T-helper 17 cell (primary cell): ENCODE measurements around the gene ELP4. TPM values are rescaled to one million over a fixed set of nuclear protein-coding genes. Genes with fewer than 3 reads are reported as not detected.

Experiments
- ATAC-seq: fragments of 150-1000 bp; cut with Tn5 transposase; 2 replicates; pipeline ENCODE4 v1.10.0; 2021; ENCODE audit warnings: mild to moderate bottlenecking, moderate library complexity
- DNase-seq, 3 donors: peaks; one replicate each; pipeline versions ENCODE4 v3.0.0 to v3.0.0-alpha.2; 2020 to 2021
- H3K9me3 ChIP-seq: one replicate; pipeline ENCODE4 v1.7.0; 2013; ENCODE audit warnings: low read length, mild to moderate bottlenecking; ENCODE audit not compliant: control insufficient read depth, poor library complexity, severe bottlenecking
- H3K27ac Mint-ChIP-seq: one replicate; pipeline ENCODE4 v1.8.0; 2022; ENCODE audit warnings: mild to moderate bottlenecking, moderate library complexity, mixed read lengths
- H3K27me3 Mint-ChIP-seq: one replicate; pipeline ENCODE4 v1.8.0; 2022; ENCODE audit warnings: mixed read lengths
- H3K36me3 Mint-ChIP-seq: one replicate; pipeline ENCODE4 v1.8.0; 2022; ENCODE audit warnings: low read depth, mixed read lengths
- H3K4me1 Mint-ChIP-seq: one replicate; pipeline ENCODE4 v1.8.0; 2022; ENCODE audit warnings: mild to moderate bottlenecking, mixed read lengths
- H3K4me3 Mint-ChIP-seq: one replicate; pipeline ENCODE4 v1.8.0; 2022; ENCODE audit warnings: mild to moderate bottlenecking, moderate library complexity, mixed read lengths
- total RNA-seq, 4 donors: library from RNA in 2 of 4; stranded (reverse) in 2 of 4; gene quantifications; one replicate each; pipeline ENCODE4 v1.2.3 and lab custom pipeline; 2022 to 2026

Gene ELP4
- total RNA-seq, 2 donors from 2014 or later: 17.4 to 17.8 TPM

DNA sequence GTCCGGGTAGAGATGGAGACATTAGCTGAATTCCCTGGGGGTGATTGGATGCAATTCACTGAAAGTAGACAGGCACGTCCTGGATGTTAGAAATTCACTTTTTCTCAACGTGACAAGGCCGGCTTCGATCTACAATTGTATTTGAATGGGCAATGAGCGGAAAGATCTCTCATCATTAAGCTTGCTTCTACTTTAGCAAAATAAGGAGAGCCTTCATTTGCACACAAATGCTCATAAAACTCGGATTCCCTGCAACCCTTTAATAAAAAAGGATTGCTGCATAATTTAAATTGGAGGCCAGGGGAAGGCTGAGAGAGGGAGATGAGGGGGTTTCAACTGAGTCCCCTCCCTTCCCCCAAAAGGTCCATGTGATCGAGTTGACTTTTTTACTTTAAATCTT, 312.2 kb downstream of the ELP4 start:
- Mint-ChIP-seq H3K27me3 (peaks cover 79% of the 10 kb centered on the region), H3K36me3 (peaks cover 3% of the 10 kb centered on the region), H3K4me1 (peaks cover 13% of the 10 kb centered on the region), H3K27ac (no peak overlapping the region), H3K4me3 (no peak overlapping the region)
- no peak for ATAC-seq
- peaks cover 8% of the 10 kb centered on the region for H3K9me3 ChIP-seq
- DNase-seq: no peak

DNA sequence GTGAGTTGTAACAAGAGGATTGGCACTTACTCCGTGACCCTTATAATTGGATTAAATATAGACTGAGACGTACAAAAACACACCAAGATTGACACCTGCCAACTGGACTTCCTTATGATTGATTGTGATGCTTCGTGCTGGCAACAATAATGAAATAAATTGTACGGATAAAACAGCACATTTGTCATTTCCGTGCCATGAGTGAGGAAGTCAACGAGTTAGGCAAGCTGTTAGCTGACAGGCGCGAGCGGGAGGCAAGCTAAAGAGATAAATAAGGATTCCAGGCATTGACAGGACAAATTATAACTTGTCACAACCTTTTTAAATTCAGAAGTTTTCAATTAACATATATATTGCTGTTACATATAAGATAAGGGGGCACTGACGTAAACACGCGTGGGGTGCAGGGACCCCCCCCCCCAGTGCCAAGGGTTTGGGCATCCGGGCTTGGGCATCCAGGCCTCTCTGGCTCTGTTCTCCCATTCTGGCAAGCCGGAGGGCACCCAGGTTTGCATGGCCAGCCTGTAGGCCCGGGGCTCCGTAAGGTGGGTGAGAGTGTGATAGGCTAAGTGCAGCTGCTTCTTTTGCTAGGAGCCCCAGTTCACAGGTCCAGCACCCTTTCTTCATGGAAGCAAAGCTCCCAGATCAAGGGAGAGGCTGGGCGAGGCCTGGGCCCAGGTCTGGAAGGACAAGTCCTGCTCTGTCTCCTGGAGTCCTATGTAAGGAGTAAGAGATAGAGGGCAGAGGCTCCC, 312.8 kb downstream of the ELP4 start:
- H3K27me3 Mint-ChIP-seq: peaks cover 79% of the 10 kb centered on the region

DNA sequence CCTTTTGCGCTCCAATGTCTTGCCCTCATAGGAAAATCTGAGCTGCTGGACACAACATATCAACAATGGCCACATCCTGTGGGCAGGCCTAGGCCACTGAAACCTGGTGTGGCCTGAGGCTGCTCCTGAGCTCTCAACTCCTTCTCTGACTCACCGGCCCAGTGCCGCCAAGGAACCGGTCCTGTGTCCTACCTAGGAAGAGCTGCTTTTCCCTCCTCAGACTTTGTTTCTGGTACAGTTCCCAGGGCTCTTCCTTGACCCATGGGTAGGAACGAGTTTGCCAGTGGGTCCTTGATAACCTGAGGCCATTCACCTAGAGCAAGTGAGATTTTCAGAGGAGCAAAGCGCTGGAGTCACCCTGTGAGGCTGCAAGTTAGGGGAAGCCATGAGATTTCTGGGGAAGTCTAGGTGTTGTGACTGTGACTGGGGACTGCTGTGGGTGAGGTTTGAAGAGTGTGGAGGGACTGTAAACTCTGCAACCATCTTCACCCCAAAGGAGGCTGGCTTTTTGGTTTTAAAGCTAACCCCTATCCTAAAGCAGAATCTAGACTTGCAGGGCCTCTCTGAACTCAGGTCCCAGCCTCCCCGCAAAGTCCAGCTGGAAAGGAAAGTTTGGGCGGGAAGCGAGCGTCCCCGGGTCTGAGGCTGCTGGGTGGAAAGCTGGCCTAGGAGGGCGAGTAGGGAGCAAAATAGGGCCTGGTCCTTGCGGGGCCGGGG, 313.5 kb downstream of the ELP4 start:
- peaks cover 13% of the 10 kb centered on the region for H3K4me1 Mint-ChIP-seq
- no peak for DNase-seq

More for the DNA sequence above, 312.8 kb downstream of the ELP4 start:
- no peak for DNase-seq
- no peak for ATAC-seq
- Mint-ChIP-seq H3K4me3 (no peak overlapping the region), H3K27ac (no peak overlapping the region), H3K36me3 (peaks cover 3% of the 10 kb centered on the region), H3K4me1 (peaks cover 12% of the 10 kb centered on the region)
- peaks cover 8% of the 10 kb centered on the region for H3K9me3 ChIP-seq

DNA sequence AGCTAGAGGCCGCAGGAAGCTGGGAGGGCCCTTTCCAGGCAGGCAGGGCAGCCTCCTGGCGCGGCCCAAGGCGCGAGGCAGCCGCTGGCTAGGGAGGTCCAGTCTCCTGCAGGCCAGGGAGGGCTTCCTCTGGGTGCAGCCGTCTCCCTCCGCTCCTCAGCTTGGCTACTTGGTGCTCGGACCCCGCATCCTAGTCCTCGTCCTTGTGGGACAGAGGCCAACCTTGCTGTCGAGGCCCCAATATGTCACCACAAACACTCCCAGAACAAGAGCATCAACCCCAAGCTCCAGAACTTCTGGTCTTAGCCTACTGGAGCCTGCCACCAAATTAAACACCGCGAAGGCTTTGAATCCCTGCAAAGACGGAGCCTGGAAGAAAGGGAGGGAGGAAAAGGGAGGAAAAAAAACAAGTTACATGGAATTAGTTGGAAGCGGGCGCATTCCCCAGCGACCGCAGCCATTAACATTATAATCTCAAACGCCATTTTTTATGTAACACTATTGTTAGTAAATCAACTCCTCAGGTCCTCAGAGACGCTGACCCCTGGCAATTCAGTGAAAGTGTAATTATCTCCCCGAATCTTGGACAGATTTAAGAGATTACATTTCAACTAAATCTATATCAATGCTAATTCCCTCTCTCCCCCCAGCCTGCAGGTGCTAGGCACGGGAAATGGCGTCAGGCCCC, 314.2 kb downstream of the ELP4 start:
- peak overlapping the region; percentile 56 for H3K27ac Mint-ChIP-seq
- H3K36me3 Mint-ChIP-seq: peaks cover 3% of the 10 kb centered on the region
- H3K4me3 Mint-ChIP-seq: no peak overlapping the region
- peaks cover 13% of the 10 kb centered on the region for H3K4me1 Mint-ChIP-seq
- peaks cover 82% of the 10 kb centered on the region for H3K27me3 Mint-ChIP-seq
- peaks cover 8% of the 10 kb centered on the region for H3K9me3 ChIP-seq
- DNase-seq (no peak), ATAC-seq (no peak)

More for the DNA sequence above, 313.5 kb downstream of the ELP4 start:
- no peak overlapping the region for H3K4me3 Mint-ChIP-seq
- no peak overlapping the region for H3K27ac Mint-ChIP-seq
- ATAC-seq: no peak
- peaks cover 3% of the 10 kb centered on the region for H3K36me3 Mint-ChIP-seq
- H3K9me3 ChIP-seq: peaks cover 8% of the 10 kb centered on the region
- H3K27me3 Mint-ChIP-seq: peaks cover 85% of the 10 kb centered on the region

DNA sequence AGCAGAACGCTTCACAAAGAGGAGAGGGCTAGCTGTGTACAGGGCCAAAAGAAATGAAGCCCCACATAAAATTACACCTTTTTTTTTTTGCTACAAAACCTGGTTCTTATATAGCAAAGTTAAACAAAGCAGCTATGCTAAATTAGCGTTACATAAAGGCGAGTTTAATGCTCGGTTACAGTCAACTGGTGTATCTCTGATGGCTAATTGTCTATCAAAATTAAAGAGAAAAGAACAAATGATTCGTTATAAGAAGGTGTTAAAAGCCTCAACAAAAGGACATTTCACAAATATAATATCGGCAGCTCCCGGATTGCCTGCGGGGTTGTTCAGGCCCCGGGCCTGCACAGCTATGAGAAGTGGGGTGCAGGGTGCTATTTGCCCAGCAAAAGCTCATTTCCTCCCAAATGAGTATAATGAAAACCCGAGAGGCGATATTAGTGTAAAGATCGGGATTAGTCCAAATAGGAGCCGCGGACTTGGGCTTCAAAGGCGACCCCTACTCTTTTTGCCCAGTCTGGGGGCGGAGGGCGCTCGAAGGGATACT, 314.8 kb downstream of the ELP4 start:
- H3K36me3 Mint-ChIP-seq: peaks cover 3% of the 10 kb centered on the region
- H3K4me1 Mint-ChIP-seq: peaks cover 13% of the 10 kb centered on the region
- peaks cover 8% of the 10 kb centered on the region for H3K9me3 ChIP-seq
- DNase-seq (no peak), ATAC-seq (no peak)
- peak overlapping the region; percentile 56 for H3K27ac Mint-ChIP-seq
- H3K4me3 Mint-ChIP-seq: peak overlapping the region; percentile 31
- peaks cover 87% of the 10 kb centered on the region for H3K27me3 Mint-ChIP-seq

DNA sequence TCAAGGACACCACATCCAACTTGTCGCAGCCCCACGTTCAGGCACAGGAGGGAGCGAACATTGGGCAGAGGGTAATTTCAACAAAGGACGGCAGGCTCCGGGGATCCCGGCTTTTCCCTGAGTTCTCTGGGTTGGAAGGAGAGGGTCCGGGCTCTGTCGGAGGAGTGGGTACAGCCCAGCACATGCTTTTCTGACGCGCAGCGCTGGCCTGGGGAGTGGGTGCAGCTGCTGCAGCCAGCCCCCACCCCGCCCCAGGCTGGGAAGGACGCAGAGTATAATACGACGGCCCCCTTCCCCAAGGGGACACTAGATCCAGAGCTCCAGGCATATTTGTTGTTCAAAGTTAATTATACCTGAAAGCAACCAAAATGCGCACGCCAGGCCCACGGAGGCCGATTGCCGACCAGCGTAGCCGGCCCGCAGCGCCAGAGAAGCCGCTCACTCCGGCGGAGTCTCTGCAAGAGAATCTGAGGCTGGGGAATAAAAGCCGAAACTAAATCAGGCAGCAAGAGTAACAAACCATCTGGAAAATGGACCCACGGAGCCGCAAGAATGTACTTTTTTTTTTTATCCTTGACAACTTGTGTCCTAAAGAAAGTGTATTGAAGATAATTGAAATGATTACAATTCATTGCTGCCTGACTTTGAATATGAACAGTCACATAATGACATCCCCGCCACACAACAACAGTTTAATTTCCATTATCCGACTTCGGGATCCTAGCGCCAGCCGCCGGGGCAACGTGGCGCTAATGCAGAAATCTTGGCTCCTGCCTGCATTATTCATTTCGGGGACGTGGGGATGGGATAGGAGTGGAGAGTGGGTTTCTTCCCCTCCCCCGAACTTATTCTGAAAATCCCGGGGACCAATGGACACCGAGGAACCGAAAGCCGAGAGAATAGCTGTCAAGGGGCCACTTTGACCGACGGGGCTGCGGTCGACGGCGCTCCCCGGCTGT, 315.6 kb downstream of the ELP4 start:
- peaks cover 87% of the 10 kb centered on the region for H3K27me3 Mint-ChIP-seq
- H3K27ac Mint-ChIP-seq: peak overlapping the region; percentile 56
- H3K9me3 ChIP-seq: peaks cover 8% of the 10 kb centered on the region
- H3K36me3 Mint-ChIP-seq: peaks cover 3% of the 10 kb centered on the region
- peaks cover 13% of the 10 kb centered on the region for H3K4me1 Mint-ChIP-seq
- DNase-seq: no peak
- peak overlapping the region; percentile 67 for H3K4me3 Mint-ChIP-seq
- ATAC-seq: no peak

DNA sequence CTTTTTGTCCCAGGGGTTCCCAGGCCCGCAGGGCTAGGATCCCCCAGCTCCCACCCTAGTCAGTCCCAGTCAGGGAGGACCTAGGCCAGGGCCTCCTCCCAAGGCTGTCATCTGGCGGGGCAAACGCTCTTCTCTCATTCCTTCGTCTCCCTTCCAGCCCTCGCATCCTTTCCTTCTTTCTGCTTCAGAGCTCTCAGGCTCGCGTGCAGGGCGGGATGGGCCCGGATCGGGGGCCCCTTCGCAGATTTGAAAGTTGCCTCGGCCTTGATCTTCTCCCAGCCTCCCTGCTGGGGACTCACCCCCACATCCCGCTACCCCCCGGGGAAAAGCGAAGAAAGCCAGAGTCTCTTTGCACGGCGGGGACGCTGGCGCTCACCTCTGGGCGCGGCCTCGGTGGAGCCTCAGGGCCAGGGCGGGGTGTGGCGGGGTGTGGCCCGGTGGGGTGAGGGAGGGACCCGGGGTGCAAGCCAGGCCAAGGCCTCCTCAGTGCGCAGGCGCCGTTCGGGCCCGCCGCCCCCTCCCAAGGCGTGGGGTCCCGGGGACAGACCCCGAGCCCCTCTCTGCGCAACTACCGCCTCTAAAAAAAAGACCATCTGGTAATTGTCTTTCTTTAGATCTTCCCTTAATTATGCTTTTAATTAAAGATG, 316.4 kb downstream of the ELP4 start:
- peaks cover 3% of the 10 kb centered on the region for H3K9me3 ChIP-seq
- no peak for ATAC-seq
- Mint-ChIP-seq H3K4me1 (peaks cover 13% of the 10 kb centered on the region), H3K36me3 (peaks cover 3% of the 10 kb centered on the region), H3K4me3 (peak overlapping the region; percentile 47), H3K27ac (peak overlapping the region; percentile 56), H3K27me3 (peaks cover 84% of the 10 kb centered on the region)
- no peak for DNase-seq

DNA sequence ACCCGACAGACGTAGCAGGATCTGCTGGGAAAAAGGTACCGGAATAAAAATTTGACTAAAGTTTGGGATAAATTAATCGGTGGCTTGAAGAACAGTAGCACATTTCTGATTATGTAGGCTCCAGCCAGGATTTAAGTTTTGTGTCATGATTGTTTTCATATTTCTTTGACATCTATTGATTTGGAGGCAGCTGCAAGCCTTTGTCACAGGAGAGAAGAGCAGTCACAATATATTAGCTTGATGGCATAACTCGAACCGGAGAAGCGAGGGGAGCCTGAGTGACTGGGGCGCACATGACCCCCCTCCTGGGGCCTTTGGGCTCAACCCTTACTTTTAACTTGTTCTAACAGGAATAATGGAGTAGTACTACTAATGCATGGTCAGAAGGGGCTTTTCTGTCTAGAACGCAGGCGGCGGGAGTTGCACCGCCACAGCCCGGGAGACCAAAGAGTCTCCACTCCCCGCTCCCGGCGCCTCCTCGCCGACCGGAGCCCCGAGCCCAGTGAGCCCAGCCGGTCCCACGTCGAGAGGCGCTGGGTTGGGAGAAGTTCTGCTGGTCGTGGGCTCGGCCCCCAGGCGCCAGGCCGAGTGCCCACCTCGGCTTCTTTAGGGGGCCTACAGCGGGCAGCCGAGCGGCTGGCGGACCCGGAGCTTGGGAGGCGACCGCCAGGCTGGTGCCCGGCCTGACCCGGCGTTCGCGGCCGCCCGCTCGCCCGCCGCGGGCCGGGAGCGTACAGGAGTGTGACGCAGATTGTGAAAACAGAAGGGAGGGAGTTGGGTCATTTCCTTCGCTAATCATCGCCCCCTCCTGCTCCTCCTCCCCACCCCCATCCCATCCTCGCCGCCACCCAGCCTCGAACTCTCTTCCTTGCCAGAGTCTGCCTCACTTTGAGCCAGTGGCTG, 317.2 kb downstream of the ELP4 start:
- DNase-seq: no peak
- H3K9me3 ChIP-seq: no peaks in the 10 kb centered on the region
- Mint-ChIP-seq H3K27me3 (peaks cover 77% of the 10 kb centered on the region), H3K27ac (no peak overlapping the region), H3K4me3 (peak overlapping the region; percentile 47), H3K36me3 (peaks cover 3% of the 10 kb centered on the region), H3K4me1 (peaks cover 13% of the 10 kb centered on the region)
- ATAC-seq: no peak

DNA sequence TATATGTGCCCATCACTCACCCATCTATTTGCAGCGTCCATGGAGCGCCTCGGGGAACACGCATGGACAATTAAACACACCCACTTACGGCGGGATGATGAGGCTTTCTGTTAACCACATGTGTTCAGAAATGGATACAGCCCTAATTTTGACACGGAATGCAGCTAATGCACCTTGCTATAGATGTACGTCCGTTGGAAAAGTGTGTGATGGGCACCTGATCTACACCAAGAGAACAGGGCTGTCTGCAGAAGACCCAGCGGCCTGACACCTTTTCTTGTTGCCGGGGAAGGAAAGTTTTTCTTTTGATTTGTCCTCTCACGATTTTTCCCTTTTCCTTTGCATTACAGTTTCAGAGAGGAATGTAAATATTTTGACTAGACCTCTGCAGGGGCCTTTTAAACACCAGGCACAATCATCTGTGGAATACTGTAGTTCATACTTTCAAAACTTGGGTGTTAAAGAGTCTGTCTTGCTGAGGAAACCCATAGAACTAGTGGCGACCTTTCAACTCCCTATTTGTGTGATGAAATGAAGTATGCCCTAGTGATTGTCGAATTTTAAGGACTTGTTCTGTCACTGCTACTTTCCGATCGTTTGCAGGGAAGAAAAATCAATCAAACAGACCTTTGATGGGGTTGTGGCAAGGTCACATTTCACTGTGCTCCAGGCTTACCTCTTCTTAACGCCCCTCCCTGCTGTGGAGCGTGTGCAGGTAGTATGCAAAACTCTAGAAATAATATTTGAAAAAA, 318.1 kb downstream of the ELP4 start:
- peak overlapping the region; percentile 42 for H3K4me3 Mint-ChIP-seq
- peaks cover 3% of the 10 kb centered on the region for H3K36me3 Mint-ChIP-seq
- peaks cover 13% of the 10 kb centered on the region for H3K4me1 Mint-ChIP-seq
- ATAC-seq (no peak), DNase-seq (no peak)
- peaks cover 68% of the 10 kb centered on the region for H3K27me3 Mint-ChIP-seq
- H3K9me3 ChIP-seq: no peaks in the 10 kb centered on the region
- no peak overlapping the region for H3K27ac Mint-ChIP-seq

DNA sequence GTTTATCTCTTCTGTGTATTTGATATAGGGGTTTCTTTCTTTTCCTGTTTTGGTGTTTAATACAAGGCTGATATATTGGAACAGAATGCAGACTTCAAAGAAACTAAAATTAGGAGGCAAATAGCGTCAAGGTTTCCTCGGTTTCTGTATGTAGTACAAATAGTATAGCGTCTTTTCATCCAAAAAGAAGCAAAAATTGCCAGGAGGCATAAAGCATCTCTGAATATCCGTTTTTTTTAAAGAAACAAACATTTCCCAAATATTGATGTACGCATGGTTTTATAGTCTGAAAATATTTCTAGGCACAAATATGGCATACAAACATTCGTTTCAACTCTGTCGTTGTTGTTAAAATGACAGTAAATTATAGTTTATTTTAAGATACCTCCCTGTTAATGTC, 318.6 kb downstream of the ELP4 start:
- Mint-ChIP-seq H3K4me1 (peaks cover 13% of the 10 kb centered on the region), H3K36me3 (peaks cover 3% of the 10 kb centered on the region), H3K27me3 (peaks cover 63% of the 10 kb centered on the region), H3K4me3 (no peak overlapping the region), H3K27ac (no peak overlapping the region)
- no peaks in the 10 kb centered on the region for H3K9me3 ChIP-seq
- DNase-seq (no peak), ATAC-seq (no peak)

DNA sequence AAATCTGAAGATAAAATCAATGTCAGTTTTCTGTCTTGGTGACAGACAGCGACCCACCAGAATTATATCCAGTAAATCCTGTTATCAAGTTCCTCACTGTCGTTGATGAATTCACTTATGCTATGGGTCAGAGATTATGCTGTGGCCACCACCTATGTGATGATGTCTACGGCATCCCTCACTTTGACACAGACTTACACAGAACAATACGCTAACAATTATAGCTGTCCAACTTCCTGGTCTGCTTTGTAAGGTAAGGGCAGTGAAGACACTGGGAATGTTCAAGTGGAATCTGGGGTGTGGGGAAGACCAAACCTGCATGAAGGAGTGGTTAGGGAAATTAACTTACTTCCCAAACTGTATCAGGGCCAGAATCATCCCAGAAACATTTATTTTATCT, 320.8 kb downstream of the ELP4 start:
- H3K4me1 Mint-ChIP-seq: peaks cover 9% of the 10 kb centered on the region

More for the DNA sequence above, 320.8 kb downstream of the ELP4 start:
- Mint-ChIP-seq H3K27me3 (peaks cover 42% of the 10 kb centered on the region), H3K27ac (no peak overlapping the region), H3K4me3 (no peak overlapping the region), H3K36me3 (peaks cover 3% of the 10 kb centered on the region)
- no peaks in the 10 kb centered on the region for H3K9me3 ChIP-seq
- no peak for DNase-seq
- no peak for ATAC-seq
